Measurements from ENCODE around the gene TCP1. TPM values are rescaled to one million over a fixed set of nuclear protein-coding genes. Genes with fewer than 3 reads are reported as not detected.
"Not testable (repeated sequence)": the region's sequence is repeated elsewhere in the genome, so short reads cannot be mapped to it uniquely, and the experiment has no call there.

TCP1 gene
- total RNA-seq, 1 donor: 314 TPM

DNA sequence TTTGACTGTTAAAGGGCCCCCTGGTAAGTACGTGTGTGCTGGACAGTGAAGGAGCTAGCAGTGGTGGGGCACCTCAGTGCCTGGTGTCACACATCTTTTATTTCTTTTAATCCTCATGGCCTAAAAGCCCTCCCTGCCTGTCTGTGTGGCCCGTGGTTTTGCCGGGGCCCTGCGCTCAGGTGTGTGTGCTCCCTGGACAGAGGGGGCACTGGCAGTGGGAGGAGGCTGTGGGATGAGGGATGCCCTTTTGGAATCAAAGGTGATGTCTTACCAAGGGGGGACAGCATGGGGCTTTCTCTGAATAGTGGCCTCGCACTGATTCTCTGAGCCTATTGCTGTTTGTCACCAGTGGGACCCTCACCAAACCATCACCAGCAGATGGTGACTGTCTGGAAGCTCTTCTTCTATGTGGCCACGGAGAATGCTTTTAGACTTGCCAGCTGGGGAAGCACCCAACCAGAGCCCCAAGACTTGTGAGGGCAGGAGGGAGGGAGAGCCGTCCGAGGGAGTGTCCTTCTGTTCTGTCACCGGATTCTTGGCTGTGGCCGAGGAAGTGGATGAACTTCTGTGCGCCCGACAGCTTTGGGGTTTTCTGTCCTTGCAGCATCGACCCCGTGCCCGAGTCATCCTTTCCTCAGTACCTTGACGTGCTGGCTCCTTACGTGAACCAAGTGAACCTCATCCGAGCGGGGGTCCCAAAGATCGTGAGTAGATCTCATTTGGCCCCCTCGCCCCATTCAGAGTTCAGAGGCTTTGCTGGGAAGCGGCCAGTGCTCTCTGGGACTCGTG lies 28.7 kb upstream of the TCP1 start:
- no peak for DNase-seq (ENCODE audit: low read depth in 2 of 3, low spot score in 2 of 3)

DNA sequence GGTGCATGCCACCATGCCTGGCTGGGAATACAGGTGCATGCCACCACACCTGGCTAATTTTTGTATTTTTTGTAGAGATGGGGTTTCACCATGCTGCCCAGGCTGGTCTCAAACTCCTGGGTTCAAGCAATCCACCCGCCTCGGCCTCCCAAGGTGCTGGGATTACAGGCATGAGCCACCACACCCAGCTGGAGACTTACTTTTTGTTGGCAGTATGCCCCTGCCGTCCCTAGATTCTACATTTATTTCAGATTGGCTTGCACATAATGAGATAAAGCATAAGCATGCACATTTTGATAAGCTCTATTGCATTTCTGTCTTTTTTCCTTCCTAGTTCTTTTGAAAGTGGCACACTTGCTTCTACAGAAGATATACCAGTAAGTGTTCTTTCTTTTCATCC lies 27.4 kb upstream of the TCP1 start:
- not testable (repeated sequence) for DNase-seq (ENCODE audit: low read depth in 2 of 3, low spot score in 2 of 3)

DNA sequence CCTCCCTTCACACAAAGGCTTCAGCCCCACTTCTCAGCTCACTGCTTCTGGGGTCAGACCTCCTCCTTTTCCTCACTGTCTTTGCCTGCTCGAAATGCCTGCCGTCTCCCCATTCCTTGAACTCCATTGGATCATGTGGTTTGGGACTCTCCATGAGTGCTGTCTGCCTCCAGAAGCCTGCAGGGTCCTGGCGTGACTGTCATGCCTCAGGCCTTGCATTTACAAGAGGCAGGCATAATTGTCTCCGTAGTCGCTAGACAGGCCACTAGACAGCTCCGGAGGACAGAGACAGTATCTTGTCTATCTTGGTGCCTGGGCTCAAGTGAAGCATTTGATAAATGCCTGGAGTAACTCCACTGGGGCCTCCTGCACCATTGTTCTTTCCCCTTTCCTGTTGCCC lies 26.0 kb upstream of the TCP1 start:
- DNase-seq (ENCODE audit: low read depth in 2 of 3, low spot score in 2 of 3): no peak

DNA sequence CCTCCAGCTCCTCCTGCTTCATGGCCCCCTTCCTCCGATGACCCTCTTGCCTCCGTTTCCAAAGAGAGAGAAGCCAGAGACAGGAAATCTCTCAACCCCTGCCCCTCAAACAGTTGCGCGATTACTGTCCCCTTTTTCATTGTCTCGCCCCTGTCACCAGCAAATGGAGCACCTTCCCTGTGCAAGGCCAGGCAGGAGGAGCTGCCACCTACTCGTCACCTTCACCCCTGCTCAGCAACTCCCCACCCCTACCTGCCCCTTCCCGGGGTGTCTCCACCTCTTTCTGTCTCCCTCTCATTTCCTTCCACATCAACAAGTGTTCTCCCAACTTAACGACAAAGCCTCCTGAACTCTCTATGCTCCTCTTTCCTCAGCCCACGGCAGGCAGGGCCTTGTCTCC lies 24.4 kb upstream of the TCP1 start:
- no peak for DNase-seq (ENCODE audit: low read depth in 2 of 3, low spot score in 2 of 3)

DNA sequence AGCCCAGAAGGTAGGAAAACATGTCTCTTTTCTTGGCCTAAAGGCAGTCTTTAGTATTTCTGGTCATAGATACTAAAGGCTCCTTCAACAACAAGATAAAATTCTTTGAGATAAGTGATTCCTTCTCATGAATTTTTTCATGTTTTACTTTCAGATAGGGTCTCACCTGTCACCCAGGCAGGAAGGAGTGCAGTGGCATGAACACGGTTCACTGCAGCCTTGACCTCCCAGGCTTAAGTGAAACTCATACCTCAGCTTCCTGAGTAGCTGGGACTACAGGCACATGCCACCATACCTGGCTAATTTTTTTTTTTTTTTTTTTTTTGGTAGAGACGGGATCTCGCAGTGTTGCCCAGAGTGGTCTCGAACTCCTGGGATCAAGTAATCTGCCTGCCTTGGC lies 19.7 kb upstream of the TCP1 start:
- no peak for DNase-seq (ENCODE audit: low read depth in 2 of 3, low spot score in 2 of 3)

DNA sequence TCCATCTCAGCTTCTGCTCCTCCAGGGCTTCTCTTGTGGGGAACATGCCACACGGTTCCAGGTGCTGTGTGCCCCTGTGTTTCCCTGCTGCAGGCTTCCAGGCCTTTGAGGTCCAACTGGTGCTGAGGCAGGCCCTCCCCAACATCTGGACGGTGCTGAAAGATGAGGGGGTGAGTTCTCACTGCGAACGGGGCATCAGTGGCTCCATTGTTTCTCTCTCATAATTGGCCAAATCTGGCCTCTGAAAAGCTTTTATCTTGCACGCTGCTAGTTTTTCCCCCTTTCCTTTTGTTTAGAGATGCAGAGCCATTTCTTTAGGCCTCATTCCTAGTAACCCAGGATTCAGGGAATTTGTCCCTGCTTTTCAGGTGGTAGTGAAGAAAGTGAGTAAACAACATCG lies 19.2 kb upstream of the TCP1 start:
- no peak for DNase-seq (ENCODE audit: low read depth in 2 of 3, low spot score in 2 of 3)

DNA sequence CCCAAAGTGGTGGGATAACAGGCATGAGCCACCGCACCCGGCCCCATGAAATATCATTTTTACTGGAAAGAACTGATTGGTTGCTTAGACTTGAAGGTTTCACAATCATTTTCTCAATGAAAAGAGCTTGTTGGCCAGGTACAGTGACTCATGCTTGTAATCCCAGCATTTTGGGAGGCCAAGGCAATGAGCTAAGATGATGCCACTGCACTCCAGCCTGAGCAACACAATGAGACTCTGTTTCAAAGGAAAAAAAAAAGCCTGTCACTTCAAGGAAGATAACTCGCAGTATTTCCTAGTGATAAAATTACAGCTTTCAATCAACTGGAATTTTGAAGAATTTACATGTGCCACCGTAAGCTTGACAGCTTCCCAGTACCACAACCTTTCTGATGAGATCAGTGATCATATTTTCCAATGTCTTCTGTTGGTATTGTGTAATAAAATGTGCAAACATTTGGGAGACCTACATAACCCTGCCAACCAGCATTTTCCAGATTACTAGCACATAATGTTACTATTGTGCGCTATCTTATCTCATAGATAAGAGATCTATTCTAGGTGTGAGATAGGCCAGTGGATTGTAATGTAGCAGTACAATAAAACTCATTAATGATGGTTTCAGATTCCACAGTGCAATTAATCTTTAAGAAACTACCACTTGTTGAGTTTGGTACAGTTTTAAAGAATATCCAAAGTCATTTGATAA lies 17.9 kb upstream of the TCP1 start:
- no peak for DNase-seq (ENCODE audit: low read depth in 2 of 3, low spot score in 2 of 3)

DNA sequence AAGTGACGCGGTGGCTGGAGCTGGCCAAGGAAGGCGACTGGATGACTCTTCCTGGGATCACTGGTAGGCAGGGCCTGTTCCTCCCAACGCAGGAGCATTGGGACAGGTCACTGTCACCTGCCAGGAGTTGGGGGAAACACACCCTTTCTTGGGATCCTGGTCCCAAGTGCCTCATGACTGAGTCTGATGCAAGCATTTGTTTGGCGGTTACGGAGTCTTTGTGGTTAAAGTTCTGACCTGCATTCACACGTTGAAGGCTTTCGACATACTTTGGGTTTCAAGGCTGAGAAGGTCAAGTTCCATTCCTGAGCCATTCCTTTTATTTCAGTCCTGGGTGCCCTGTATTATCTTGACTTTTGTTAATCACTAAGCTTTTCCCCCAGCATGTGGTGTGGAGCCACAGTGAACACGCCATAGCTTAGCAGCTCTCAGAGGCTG lies 16.6 kb upstream of the TCP1 start:
- DNase-seq (ENCODE audit: low read depth in 2 of 3, low spot score in 2 of 3): no peak

DNA sequence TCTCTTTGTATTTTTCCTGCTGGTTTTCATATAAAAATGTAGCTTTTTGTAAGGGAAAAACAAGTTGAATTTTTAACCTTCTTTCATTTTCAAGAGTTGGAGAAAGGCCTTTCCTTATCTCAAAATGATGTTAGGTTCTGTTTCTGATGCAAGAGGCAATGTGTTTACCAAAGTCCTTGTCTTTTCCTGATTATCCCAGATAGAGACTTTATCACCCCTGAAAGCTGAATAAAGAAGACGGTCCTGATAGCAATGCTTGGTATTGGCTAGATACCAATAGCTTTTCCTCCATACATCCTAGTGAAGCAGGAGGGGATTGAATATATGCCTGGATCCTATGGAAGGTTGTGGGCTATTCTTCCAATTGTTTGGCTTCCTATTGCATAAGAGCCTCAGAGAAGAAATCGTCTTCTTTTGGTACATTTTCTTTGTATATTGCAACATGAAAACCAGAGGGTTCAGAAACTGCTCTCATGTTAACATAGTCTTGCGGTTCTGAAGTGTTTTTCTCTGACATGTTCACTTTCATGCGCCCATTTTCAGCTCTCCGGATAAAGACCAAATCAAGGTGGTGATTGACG lies 16.1 kb upstream of the TCP1 start:
- no peak for DNase-seq (ENCODE audit: low read depth in 2 of 3, low spot score in 2 of 3)

DNA sequence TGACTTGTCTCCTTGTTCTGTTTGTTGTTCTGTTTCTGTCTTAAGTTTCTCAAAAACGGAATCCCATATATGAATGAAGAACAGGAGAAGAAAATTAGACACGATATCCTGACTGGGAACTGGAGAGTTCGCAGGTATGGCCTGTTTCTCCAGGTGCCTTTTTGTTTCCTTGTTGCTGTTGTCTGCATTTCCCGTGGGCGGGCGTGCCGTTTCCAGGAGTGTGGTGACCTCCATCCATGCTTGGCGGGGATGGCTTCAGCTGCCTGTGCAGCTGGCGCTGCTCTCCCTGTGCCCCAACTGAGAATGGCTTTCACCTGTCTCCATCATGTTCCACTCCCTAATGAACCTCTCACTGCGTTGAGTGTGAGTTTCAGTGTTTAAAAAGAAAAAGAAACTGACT lies 15.1 kb upstream of the TCP1 start:
- DNase-seq (ENCODE audit: low read depth in 2 of 3, low spot score in 2 of 3): no peak

DNA sequence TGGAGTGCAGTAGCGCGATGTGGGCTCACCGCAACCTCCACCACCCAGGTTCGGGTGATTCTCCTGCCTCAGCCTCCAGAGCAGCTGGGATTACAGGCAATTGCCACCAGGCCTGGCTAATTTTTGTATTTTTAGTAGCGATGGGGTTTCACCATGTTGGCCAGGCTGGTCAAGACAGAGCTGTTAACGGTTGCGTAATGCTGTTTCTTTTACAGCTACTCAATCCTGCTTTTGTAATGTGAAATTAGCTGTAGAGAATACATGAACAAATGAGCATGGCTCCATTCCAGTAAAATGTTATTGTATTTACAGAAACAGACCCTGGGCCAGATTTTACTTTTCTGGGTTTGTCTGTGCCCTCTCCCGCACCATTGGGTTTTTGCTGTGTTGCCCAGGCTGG lies 12.5 kb upstream of the TCP1 start:
- no peak for DNase-seq (ENCODE audit: low read depth in 2 of 3, low spot score in 2 of 3)

DNA sequence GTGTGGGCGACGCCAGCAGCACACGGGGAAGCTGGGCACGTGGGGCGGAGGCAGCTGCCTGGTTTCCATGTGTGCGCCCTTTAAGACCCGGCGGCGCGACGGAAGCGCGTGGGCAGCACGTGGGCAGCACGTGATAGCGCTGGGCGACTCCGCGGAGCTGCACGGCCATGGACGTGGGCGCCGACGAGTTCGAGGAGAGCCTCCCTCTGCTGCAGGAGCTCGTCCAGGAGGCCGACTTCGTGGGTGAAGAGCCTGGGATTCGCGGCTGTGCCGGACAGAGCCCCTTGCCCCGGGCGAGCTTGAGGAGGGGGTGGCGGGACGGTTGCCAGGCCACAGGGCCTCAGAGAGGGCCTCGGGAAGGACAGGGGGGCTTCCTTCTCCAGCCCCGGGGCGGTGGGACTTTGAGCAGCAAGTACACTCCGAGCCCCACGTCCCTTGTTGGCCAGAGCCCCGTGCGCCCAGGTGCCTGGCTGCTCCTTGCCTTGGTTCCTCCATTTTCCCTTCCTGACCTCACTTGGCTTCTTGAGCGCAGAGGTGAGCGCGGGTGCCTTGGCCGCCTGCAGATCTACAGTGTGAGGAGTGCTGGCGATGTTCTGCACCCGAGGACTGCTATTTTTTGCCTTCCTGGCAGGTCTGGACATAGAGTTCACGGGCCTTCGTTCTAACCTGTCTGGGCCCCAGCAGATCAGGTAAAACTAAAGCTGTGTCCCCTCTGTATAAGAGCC lies 10.9 kb upstream of the TCP1 start, which contains the start of gene PNLDC1:
TSS of gene PNLDC1 (plus strand) at position 136 of the 725 bp plus-strand sequence. CDS start at position 168, 32 bp downstream.
- no peak for DNase-seq (ENCODE audit: low read depth in 2 of 3, low spot score in 2 of 3)

DNA sequence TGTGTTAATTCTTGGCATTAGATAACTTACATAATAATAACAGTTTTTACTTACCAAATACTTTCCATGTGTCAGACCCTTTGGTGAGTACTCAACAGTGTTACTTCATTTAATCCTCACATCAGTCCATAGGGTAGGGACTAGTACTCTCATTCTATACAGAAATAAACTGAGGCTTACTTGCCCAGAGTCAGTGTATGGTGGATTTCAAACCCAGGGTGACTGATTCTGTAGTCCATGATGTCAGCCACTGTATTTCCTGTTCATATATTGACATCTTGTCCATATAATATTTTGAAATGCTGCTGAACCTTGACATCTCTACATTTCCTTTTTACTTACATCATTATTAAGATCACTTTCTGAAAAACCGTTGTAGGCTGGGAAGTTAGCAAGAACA lies 8.2 kb upstream of the TCP1 start:
- DNase-seq (ENCODE audit: low read depth in 2 of 3, low spot score in 2 of 3): no peak

DNA sequence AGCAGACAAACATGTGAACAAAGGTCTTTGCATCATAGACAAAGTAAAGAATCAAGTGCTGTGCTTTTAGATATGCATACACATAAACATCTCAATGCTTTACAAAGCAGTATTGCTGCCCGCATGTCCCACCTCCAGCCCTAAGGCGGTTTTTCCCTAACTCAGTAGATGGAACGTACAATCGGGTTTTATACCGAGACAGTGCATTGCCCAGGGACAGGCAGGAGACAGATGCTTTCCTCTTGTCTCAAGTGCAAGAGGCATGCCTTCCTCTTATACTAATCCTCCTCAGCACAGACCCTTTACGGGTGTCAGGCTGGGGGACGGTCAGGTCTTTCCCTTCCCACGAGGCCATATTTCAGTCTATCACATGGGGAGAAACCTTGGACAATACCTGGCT lies 5.6 kb upstream of the TCP1 start:
- DNase-seq (ENCODE audit: low read depth in 2 of 3, low spot score in 2 of 3): not testable (repeated sequence)

DNA sequence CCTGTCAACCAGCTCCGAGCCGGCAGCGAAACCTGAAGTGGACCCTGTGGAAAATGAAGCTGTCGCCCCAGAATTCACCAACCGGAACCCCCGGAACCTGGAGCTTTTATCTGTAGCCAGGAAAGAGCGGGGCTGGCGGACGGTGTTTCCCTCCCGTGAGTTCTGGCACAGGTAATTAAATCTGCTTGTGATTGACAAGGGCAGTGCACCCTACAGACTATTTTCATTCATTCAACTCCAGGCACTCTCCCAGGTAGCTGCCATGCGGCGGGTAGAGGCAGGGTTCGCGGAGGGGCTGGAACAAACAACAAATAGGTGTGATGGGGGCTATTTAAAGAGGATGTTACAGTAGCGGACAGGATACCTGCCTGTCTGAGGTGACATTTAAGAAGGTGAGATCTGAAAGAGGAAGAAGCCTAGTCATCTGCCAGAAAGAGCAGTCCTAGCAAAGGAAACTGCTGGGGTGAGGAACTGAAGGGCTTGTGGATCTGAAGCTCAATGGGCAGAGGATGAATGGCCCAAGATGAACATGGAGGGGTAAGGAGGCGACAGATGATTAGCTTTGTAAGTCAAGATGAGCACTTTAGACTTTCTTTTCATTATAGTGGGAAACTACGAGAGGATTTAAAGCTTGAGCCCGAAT lies 1.7 kb upstream of the TCP1 start:
- peak in 1 of 3 donors; percentile 5 for DNase-seq (ENCODE audit: low read depth in 2 of 3, low spot score in 2 of 3)

DNA sequence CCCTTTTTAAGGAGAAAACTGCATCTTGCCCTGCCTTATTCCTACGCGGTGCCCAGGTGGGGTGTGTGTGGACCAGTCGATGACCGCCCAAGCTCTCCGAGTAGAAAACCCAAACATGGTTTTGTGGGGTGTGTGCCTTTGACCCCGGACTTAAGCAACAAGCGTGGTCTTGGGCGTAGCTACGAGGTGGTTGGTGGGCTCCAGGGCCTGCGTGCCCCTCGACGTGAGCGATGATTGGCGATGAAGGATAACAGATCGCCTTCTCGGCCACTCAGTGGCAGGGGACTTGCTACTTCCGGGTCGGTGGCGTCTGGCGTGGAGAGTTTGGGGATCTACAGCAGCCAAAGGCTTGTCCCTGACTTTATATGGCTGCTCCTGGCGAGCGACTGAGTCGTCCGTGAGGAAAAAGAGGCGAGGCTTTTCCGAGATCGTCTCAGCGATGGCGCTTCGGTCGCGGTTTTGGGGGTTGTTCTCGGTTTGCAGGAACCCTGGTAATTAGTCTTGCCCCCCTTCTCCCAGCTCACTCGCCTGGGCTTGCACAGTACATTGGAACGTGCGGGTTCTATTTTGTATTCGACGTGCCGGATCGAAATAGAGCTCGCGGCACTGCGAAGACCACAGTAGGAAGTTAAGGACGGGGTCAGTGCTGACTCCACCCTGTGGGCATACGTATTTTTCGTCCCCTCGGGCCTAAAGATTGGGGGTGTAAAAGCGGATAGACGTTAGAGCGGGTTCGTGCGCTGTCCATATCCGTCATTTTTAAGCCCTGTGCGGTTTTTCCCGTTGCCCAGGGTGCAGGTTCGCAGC lies 950 bp upstream of the TCP1 start, which contains the start of gene MRPL18:
TSS of gene MRPL18 (plus strand) at position 319 of the 807 bp plus-strand sequence. CDS start at position 440, 121 bp downstream.
- peak; percentile 70 to 98 (median 95) for DNase-seq (ENCODE audit: low read depth in 2 of 3, low spot score in 2 of 3)

DNA sequence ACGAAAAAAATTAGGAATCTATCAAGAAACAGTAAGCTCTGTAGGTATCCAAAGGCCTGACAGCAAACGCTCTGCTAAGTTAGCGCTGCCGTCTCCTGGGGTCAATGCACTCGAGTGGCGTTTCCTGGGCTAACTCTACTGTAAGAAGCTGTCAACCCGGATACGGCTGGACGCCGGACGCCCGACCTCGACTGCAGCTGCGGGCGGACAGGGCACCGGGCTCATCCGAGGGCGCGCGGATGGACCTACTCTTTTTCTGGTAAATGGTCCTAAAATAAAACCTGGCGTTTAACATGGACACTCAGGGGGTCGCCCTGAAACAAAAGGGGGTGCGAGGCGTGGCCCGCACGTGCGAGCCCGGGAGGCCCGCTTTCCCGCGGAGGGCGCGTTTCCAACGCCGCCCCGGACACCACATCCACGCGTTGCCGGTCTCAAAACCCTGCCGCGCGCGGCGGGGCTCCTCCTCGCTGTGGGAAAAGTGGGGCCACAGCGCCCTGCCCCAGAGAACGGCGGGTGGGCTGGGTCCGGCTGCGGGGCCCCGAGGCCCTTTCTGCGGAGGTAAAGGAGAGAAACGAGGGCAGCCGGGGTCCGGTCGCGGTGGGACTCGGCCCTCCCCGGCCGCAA lies 537 bp downstream of the TCP1 start:
- peak in 2 of 3 donors; percentile 12 to 16 for DNase-seq (ENCODE audit: low read depth in 2 of 3, low spot score in 2 of 3)

DNA sequence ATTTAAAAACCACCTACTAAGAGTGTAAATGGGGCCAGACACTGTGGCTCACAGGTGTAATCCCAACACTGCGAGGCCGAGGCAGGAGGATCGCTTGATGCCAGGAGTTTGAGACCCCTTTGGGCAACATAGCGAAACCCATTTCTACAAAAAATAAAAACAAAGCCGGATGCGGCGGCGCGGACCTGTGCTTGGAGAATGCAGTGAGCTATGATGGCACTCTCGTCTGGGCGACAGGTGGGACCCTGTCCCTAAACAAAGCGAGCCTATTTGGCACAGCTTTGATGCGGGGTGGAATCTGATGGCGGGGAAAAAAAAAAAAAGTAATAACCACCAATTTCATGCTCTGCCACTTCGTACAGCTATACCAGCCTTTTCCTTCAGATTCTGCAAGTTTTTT lies 1.1 kb downstream of the TCP1 start:
- DNase-seq (ENCODE audit: low read depth in 2 of 3, low spot score in 2 of 3): no peak

DNA sequence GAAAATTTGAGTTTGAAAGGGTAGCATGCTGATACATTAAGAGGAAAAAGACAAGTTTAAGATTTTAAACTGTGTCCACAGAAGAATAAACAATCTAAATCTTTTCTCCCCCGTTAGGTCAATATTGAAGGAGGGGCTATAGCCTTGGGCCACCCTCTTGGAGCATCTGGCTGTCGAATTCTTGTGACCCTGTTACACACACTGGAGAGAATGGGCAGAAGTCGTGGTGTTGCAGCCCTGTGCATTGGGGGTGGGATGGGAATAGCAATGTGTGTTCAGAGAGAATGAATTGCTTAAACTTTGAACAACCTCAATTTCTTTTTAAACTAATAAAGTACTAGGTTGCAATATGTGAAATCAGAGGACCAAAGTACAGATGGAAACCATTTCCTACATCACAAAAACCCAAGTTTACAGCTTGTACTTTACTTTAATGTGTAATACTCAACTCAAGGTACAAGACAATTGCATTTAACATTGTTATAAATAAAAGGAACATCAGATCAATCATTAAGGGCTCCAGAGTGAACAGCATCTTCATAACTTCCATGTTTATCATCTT lies 10.8 kb downstream of the TCP1 start:
- DNase-seq (ENCODE audit: low read depth in 2 of 3, low spot score in 2 of 3): no peak

All from hematopoietic multipotent progenitor cell (in vitro differentiated cells).